ENCODE results near the gene CRB3.
"Not testable (repeated sequence)": the region's sequence is repeated elsewhere in the genome, so short reads cannot be mapped to it uniquely, and the experiment has no call there.

Gene CRB3

DNA sequence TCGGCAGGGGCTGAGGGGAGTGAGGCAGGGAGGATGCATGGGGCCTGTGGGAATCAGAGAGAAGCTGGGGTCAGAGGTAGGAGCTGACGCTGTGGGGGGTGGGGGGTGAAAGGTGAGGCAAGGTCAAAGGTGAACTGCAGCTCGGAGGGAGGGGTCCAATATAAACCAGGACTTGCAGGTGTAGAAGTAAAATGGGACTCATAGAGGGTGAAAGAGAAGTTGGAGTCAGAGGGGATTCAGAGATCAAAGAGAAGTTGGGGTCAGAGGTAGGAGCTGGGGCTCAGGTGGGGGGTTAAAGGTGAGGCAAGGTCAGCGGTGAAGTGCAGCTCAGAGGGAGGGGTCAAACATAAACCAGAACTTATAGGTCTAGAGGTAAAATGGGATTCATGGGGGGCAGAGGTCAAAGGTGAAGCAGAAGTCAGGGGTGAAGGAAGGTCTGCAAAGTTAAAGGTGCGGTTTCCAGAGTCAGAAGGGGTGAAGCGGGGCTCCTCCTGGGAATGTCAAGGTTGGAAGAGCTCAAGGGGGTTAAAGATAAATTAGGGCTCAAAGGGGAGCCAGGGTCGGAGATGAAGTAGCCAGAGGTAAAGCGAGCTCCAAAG lies 30.5 kb downstream of the CRB3 start:
- DNase-seq (ENCODE audit: low read depth) = no peak

DNA sequence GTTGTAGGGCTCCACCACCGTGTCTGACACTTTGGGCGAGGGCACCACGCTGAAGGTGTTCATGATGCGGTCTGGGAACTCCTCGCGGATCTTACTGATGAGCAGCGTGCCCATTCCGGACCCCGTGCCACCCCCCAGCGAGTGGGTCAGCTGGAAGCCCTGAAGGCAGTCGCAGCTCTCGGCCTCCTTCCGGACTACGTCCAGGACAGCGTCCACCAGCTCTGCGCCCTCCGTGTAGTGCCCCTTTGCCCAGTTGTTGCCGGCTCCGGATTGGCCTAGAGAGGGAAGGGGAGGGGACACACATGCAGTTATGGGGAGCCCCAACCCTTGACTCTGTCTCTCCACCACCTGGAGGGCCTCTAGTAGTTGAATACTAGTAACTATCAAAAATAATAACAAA lies 31.9 kb downstream of the CRB3 start:
- DNase-seq (ENCODE audit: low read depth) = no peak

DNA sequence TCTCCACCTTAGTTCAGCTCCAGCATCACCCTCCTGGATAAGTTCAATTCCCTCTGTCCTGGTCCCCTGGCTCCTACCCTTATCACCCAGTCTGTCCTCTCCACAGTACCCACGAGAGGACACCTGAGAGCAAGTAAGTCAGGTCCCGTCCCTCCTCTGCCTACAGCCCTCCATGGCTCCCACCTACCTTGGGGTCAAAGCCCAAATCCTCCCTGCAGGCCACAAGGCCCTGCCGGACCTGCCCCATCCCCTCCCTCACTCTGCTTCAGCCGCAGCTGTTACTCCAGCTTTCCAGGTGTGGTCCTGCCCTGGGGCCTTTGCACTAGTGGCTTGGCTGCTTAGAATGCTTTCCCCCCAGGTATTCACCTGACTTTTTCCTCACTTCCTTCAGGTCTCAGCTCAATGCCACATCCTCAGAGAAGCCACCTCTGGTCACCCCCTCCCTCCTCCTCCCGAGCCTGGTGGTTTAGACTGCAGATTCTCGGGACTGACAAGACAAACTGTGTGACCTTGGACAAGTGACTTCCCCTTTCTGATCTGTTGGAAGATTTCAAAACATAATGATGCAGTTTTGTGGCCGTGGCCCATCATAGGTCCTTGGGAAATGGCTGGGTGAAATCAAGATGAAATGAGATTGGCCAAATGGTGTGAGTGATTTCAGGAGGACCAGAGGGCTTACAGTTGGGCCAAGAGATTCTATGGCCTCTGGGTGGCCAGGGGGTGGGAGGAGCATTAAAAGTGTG lies 34.4 kb downstream of the CRB3 start:
- DNase-seq (ENCODE audit: low read depth) = no peak

DNA sequence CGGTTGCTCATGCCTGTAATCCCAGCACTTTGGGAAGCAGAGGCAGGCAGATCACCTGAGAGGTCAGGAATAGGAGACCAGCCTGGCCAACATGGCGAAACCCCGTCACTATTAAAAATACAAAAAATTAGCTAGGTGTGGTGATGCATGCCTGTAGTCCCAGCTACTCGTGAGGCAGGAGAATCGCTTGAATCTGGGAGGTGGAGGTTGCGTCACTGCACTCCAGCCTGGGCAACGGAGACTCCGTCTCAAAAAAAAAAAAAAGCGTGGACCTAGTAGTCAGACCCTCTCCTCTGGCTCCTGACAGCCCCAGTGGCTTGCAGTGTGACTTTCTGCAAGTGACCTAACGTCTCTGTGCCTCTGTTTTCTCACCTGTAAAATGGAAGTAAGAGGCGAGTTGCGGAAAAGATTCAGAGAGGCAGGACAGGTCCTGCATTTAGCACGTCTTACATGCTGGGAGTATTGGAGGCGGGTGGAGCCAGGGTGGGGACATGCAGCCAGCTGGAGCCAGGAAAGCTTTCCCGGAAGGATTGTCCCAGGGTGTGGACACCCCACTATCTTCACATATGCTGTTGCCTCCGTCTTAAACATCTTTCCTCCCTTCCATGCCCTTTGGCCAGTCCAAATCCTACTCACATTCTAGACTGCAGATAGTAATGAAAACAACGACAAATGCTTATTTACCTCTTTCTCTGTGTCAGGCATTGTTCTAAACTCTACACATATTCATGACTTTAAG lies 35.1 kb downstream of the CRB3 start:
- DNase-seq (ENCODE audit: low read depth) = no peak

DNA sequence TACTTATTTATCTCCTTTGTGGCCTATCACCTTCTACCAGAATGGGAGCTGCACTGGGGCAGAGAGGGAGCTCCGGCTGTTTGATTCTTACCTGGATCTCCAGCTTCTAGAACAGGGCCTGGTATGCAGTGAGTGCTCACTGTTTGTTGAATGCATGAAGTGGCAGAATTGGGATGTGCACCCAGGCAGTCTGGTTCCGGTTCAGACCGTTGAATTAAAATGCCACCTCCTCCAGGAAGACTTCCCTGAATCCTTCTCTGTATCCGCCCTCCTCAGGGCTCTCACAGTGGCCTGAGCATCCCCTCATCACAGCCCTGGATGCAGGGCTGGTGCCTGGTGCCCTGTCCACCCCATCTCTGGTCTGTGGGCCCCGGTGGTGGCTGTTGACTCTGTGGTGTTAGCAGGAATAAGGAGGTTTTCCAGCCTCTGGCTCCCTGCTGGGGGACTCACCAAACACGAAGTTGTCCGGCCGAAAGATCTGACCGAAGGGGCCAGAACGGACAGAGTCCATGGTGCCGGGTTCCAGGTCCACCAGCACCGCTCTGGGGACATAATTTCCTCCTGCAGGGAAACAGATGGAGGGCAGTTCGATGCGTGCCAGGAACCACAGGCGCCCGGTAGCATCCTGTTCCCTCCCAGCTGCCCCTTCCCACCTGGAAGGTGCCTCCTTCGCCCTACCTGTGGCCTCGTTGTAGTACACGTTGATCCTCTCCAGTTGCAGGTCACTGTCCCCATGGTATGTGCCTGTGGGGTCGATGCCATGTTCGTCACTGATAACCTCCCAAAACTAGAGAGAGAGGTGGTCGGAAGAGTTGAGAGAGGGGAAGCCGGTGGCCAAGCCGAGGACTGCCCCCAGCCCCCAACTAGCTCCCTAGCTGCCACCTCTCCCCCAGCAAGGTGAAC lies 37.0 kb downstream of the CRB3 start:
- DNase-seq (ENCODE audit: low read depth) = no peak

DNA sequence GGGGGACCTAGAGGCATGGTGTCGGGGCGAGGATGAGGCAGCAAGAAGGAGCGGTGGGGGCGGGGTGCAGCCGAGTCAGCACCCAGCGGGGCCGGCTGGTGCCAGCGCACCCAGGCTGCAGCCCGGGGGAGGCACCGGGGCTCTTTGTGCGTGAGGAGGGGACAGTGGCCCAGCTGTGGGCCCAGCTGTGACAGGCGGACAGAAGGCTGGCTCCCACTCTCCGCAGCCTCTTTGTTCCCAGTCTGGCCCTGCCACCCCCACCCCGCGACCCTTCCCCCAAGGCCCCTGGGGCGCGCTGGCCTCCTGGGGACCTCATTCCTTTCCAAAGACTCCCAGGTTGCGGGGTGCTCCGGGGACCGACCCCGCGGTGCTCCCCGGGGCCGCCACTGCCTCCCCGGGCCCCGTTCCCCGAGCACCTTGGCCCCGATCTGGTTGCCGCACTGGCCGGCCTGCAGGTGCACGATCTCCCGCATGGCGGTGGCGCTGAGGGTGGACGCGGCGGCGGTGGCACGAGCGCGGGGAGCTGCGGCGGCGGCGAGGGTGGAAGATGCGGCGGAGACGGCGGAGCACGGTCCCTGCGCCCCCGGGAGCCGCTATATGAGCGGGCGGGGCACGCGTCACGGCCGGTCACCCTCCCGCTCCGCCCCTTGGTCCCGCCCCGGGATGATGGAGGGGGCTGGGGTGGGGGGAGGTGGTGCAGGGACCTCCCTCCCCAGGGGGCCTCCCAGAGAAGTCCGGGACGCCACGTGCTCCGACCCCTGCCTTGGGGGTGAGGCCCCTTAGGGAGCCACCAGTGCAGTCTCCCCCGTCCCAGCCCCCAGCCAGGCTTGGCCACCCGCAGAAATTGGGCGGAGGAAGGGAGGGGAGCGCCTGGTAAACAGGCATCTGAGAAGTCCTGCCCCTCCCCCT lies 37.9 kb downstream of the CRB3 start, which contains the start of gene TUBB4A:
TSS of gene TUBB4A (minus strand) at position 570 of the 909 bp plus-strand sequence. CDS start at position 473, 97 bp downstream.
- DNase-seq (ENCODE audit: low read depth) = no peak

DNA sequence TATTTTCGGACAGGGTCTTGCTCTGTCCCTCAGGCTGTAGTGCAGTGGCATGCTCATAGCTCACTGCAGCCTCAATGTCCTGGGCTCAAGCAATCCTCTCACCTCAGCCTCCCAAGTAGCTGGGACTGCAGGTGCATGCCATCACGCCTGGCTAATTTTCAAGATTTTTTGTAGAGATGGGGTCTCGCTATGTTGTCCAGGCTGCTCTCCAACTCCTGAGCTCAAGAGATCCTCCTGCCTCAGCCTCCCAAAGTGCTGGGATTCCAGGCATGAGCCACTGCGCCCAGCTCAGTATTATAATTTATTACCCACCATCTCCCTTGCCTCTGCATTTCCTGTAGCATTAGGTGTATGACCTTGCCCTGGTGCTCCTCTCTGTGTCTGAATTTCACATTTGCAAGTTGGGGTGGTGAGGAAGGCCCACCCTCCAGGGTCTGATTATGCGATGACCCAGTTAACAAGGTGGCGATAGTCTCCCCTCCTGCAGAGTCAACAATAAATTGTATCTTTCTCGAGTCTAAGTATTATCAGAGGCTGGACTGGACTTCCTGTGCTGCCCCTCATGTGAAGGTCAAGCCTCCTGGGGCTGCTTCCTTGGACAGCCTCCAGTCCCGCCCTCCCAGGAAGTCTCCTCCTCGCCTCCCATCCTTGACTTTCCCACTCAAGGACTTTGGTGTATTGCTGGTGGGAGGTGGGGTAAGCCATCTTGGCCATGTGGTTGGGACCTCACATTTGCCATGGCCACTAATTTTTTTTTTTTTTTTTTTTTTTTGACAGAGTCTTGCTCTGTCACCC lies 39.5 kb downstream of the CRB3 start:
- DNase-seq (ENCODE audit: low read depth) = no peak

DNA sequence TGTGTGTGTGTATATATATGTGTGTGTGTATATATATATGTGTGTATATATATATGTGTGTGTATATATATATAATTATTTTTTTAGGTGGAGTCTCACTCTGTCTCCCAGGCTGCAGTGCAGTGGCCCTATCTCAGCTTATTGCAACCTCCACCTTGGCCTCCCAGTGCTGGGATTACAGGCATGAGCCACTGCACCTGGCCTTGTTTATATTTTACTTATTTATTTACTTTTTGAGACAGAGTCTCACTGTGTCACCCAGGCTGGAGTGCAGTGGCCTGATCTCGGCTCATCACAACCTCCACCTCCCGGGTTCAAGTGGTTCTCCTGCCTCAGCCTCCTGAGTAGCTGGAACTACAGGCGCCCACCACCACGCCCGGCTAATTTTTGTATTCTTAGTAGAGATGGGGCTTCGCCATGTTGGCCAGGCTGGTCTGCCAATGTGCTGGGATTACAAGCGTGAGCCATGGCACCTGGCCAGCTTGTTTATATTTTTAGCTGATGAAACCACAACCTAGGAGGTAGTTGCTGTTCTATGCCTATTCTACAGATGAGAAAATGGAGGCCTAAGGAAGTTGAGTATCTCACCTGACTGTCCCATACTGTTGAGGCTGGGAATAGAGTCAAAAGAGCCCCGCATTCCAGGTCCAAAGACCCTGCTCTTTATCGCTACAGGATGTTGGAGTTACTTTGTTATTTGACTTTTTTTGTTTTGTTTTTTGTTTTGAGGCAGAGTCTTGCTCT lies 44.1 kb downstream of the CRB3 start:
- DNase-seq (ENCODE audit: low read depth) = not testable (repeated sequence)

DNA sequence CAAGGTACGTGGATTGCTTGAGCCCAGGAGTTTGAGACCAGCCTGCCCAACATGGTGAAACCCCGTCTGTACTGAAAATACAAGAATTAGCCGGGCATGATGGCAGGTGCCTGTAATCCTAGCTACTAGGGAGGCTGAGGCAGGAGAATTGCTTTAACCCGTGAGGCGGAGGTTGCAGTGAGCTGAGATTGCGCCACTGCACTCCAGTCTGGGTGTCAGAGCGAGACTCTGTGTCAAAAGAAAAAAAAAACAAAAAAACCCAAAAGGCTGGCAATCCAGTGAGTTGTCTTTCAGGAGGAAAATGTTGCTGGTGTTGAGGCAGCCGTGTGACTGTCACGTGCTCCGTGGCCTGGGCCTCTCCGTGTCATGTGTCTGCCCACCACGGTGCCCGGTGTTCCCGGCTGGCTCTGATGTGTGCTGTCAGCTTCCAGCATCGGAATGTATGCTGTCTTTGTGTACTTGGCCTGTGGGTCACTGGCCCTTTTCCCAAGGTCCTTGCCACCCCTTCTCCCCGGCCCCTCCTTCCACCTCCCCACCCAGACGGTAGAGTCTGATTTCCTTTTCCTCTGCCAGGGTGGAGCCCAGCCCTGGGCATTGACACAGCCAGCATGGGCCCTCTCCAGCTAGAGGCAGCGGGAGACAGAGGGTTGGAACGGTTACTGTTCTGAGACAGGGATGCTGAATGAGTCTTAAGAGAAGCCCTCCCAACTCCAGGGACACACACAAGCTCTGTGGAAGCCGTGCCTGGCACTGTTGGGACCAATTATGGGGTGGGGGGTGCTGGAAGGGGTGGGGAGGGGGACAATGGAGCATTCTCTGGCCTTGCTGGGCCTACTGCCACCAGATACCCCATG lies 45.3 kb downstream of the CRB3 start:
- DNase-seq (ENCODE audit: low read depth) = no peak

DNA sequence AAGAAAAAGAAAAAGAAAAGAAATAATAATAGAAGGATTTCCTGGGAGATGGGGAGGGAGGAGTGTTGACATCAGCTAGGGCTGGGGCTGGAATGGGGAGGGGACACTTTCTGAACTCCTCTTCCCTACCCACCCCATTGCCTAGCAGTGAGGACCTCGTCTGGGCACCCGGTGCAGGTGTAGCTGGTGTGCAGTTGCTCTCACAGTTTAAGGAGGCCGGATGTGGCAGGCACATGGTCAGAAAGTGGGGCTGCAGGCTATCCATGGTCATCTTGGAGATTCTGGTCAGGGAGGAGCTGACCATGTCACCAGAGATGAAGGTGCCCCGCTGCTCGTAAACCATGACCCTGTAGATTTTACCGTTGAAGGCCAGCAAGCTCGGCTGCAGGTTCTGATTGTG lies 46.5 kb downstream of the CRB3 start:
- no peak for DNase-seq (ENCODE audit: low read depth)

DNA sequence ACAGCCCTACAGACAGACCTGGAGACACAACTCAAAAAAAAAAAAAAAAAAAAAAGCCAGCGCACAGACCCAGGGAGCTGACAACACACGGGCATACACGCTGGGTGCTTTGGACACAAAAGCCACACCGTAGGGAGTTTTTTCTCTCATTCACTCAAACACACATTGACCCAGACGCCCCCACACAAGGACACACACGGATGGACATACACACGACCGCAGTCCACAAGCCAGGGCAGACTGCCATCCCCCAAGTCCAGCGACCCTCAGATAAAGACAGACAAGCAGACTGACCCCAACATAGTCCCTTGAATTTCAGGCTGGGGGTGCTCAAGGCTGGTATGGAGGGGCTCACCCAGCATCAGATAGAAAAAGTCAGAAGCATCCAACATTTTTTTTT lies 50.0 kb downstream of the CRB3 start:
- DNase-seq (ENCODE audit: low read depth) = no peak

DNA sequence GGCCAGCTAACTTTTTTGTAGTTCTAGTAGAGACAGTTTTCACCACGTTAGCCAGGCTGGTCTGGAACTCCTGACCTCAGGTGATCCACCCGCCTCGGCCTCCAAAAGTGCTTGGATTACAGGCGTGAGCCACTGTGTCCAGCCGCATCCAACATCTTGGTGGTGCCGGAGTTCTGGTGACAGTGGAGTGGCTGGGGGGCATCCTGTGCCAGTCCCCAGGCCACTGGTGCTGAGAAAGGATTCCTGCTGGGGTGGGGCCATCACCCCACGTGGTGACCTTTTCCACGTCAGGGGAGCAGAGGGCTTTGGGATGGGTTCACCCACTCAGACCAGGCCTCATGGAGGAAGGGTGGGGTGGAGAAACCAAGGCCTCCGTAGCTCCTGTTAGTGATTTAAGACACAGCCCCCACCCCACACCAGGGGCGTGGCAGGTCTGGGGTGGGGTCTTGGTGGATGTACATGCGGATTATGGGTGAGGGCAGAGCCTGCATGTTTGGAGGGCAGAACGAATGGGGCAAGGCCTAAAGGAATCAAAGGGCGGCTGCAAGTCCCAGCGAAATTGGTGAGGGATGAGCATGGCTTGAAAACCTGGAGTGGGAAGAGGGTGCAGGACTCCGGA lies 51.0 kb downstream of the CRB3 start:
- DNase-seq (ENCODE audit: low read depth) = no peak

DNA sequence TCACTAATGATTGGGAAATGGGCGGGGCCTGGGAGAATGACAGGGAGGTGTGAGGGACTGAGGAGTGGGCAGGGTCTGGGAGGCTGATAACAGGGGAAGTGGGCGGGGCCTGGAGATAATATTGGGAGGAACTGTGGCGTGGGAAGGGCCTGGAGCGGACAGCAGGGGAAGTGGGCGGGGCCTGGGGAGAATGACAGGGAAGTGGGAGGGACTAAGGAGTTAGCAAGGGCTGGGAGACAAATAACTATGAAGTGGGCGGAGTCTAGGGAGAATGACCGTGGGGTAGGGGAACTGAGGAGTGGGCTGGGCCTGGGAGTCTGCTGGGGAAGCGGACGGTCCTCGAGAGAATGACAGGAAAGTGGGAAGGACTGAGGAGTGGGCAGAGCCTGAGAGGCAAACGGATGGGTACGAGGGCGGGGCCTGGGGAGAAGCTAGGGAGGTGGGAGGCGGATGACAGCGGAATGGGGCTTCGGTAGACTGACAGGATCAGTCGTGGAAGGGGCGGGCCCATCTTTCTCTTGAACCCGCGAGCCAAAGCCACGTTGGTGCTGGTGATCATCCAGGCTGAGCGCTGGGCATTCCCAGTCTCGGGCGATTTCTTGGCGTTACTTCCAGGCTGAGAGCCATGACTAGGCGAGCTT lies 52.1 kb downstream of the CRB3 start:
- DNase-seq (ENCODE audit: low read depth) = peak; percentile 72
